ENCODE results near the gene CATSPERZ. TPM values are rescaled to one million over a fixed set of nuclear protein-coding genes. Genes with fewer than 3 reads are reported as not detected.

CATSPERZ gene
- total and polyA plus RNA-seq, 2 of the 8 experiments (the other 6 are each of a cell fraction or from before 2014, with no cell fraction given) = 0.77 TPM; not detected in 1

GRCh38 chr11:64263947-64264317 is 36.2 kb upstream of the CATSPERZ start:
- H3K27me3 ChIP-seq (replicated peaks in 1 of 4; ENCODE audit: control insufficient read depth in 3 of 4, extremely low read depth in 1 of 4, insufficient read depth in 3 of 4, low read length in 3 of 4) = no peaks in the 10 kb centered on the region
- CTCF ChIA-PET (ENCODE audit: partially characterized antibody) = interaction anchor here (0.5 to 8.5 kb wide), 10 partner anchors 8 to 706 kb away, joined by 3 to 102 read pairs (median 6); partner anchors contain the start of genes CATSPERZ, PLCB3 and PPP1R14B
- peak overlapping the region; percentile 71; the same call in 1 of the 2 replicates for H4K8ac ChIP-seq (ENCODE audit: extremely low read depth, insufficient read depth, low read length)
- H4K20me1 ChIP-seq (replicated peaks in 1 of 2; ENCODE audit: control insufficient read depth in 1 of 2, insufficient read depth in 2 of 2, low read length in 2 of 2) = peaks cover 4 to 15% of the 10 kb centered on the region in 2 experiments
- H2BK12ac ChIP-seq (ENCODE audit: low read depth, low read length) = no peak overlapping the region
- FAIRE-seq (no peak), DNase-seq (ENCODE audit: low read depth in 1 of 2, low spot score in 2 of 2) (no peak)
- no peaks in the 10 kb centered on the region for H3K23me2 ChIP-seq (ENCODE audit: low read depth, low read length)
- no peaks in the 10 kb centered on the region for H3K9me3 ChIP-seq (ENCODE audit: insufficient read depth in 2 of 2, low read depth in 1 of 2, low read length in 1 of 2)
- H3K4me3 ChIP-seq (ENCODE audit: extremely low read depth in 1 of 4, insufficient read depth in 2 of 4, low read depth in 3 of 4, low read length in 4 of 4) = no peak overlapping the region
- peaks cover 20 to 71% (median 35%) of the 10 kb centered on the region in 4 experiments for H3K36me3 ChIP-seq (ENCODE audit: control insufficient read depth in 2 of 4, insufficient read depth in 4 of 4, low read length in 3 of 4)
- H4K91ac ChIP-seq (replicated peaks; ENCODE audit: insufficient read length, low read length) = no peak overlapping the region
- no peaks in the 10 kb centered on the region for H3K79me1 ChIP-seq (ENCODE audit: low read depth, low read length)
- no peak overlapping the region for H2AFZ ChIP-seq (ENCODE audit: low read length)
- no peak overlapping the region for H4K5ac ChIP-seq (ENCODE audit: insufficient read length, low read depth, low read length)
- H3K56ac ChIP-seq (replicated peaks; ENCODE audit: insufficient read length, low read depth, low read length) = peak overlapping the region; percentile 46
- no peaks in the 10 kb centered on the region for H3K79me2 ChIP-seq (ENCODE audit: control insufficient read depth in 1 of 2, insufficient read depth in 2 of 2, low read length in 2 of 2)
- no peak overlapping the region for H2BK5ac ChIP-seq (ENCODE audit: low read depth, low read length)
- H2BK20ac ChIP-seq (ENCODE audit: low read length) = no peak overlapping the region
- H3K4me2 ChIP-seq (ENCODE audit: insufficient read depth in 1 of 2, low read depth in 2 of 2, low read length in 2 of 2) = no peak overlapping the region
- POLR2A ChIA-PET (ENCODE audit: partially characterized antibody) = interaction anchor here (0.6 to 11.9 kb wide), 5 partner anchors 7 to 59 kb away, joined by 3 to 352 read pairs (median 4); partner anchors contain the start of genes FKBP2, PLCB3 and PPP1R14B
- WGBS, 2 experiments (ENCODE audit: extremely low coverage in 1 of 2, insufficient coverage in 1 of 2, insufficient read length in 1 of 2, insufficient replicate concordance in 2 of 2, low coverage in 1 of 2, low lambda C conversion rate in 2 of 2, missing lambda C conversion rate in 1 of 2) = 89% methylated on average over 8 of the region's 8 CpGs; no CpG with 5 or more reads in 1 of the 2 experiments
- H2BK15ac ChIP-seq (ENCODE audit: low read length) = no peak overlapping the region
- no peak overlapping the region for H3K23ac ChIP-seq (ENCODE audit: insufficient read length)
- no peak overlapping the region for H3K14ac ChIP-seq (ENCODE audit: insufficient read length)
- peaks cover 0 to 10% (median 4%) of the 10 kb centered on the region in 4 experiments; a peak in 5 of 7 replicates for H3K4me1 ChIP-seq (replicated peaks in 1 of 4; ENCODE audit: control insufficient read depth in 3 of 4, insufficient read depth in 4 of 4, low read length in 3 of 4)
- H2AK5ac ChIP-seq (ENCODE audit: low read depth, low read length) = no peak overlapping the region
- H3K9ac ChIP-seq (replicated peaks in 1 of 4; ENCODE audit: extremely low read depth in 1 of 4, low read depth in 3 of 4, low read length in 3 of 4) = no peak overlapping the region
- H2BK120ac ChIP-seq (replicated peaks; ENCODE audit: low read depth, low read length) = no peak overlapping the region
- no peak overlapping the region for H3K18ac ChIP-seq (ENCODE audit: extremely low read depth, low read length)
- no peak overlapping the region for H3K27ac ChIP-seq (ENCODE audit: low read depth, low read length)
- H3K4ac ChIP-seq (replicated peaks; ENCODE audit: insufficient read length, low read depth, low read length) = no peak overlapping the region
- TF ChIP-seq ATF3 (IDR thresholded peaks at IDR 0.05; ENCODE audit: insufficient read depth, low read depth, low read length) (no peak), EZH2 (IDR thresholded peaks at IDR 0.05; ENCODE audit: low read depth, low read length, severe bottlenecking) (no peak), CTBP2 (IDR thresholded peaks at IDR 0.05; ENCODE audit: borderline replicate concordance, insufficient read depth, insufficient read length, low read length) (no peak), MAFK (IDR thresholded peaks at IDR 0.05; ENCODE audit: low read depth, low read length) (no peak)
